Suppressor macrophage treated with lipopolysaccharide for 1 hour (primary cell): ENCODE measurements around the gene PTS.

Source experiments
- DNase-seq, 3 donors: peaks; one replicate each; pipeline ENCODE4 v3.0.0-alpha.2; 2020 to 2022

The PTS gene

GRCh38 chr11:112266410-112266778 is 40.2 kb downstream of the PTS start:
- DNase-seq = no peak

DNA sequence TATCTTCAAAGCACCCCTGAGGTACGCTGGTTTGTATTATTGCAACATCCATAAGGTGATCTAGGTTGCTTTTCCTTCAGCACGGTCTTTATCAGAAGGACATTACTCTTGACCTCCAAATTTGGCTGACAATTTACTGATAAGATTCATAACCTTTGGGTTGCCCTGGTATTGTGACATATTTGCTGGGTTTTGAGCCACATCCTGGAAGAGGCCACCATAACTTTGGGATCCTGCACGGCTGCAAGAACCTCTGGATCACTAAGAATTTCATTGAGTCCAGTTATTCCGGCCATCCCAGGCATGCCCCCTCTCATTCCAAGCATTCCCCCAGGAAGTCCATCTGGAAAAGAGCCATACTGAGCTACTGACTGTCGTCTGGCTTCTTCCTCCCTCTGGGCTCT is 41.0 kb downstream of the PTS start:
- no peak for DNase-seq

GRCh38 chr11:112268406-112268805 is 42.2 kb downstream of the PTS start:
- DNase-seq = no peak

DNA sequence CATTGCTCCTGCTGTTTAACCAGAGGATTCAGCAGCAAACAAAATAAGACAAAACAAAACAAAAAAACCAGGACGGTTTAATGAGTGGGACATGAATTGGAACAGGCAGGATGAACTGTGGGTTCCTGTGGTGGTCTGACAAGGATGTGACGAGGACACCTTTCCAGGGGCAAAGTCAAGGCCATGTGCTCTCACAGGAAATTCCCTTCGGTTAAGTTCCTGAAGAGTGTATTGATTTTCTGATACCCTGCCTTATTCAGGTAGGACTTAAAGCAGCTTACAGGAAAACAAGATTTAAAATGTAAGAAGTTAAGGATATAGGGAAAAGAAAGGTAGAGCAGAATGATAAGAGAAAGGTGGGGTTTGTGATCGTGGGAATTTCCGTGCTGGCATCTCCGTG is 42.9 kb downstream of the PTS start:
- no peak for DNase-seq

GRCh38 chr11:112270551-112271180 is 44.4 kb downstream of the PTS start:
- no peak for DNase-seq

- no peak for DNase-seq
Measured at GRCh38 chr11:112271242-112271641, 45.0 kb downstream of the PTS start.

GRCh38 chr11:112273066-112273465 is 46.8 kb downstream of the PTS start:
- no peak for DNase-seq

DNA sequence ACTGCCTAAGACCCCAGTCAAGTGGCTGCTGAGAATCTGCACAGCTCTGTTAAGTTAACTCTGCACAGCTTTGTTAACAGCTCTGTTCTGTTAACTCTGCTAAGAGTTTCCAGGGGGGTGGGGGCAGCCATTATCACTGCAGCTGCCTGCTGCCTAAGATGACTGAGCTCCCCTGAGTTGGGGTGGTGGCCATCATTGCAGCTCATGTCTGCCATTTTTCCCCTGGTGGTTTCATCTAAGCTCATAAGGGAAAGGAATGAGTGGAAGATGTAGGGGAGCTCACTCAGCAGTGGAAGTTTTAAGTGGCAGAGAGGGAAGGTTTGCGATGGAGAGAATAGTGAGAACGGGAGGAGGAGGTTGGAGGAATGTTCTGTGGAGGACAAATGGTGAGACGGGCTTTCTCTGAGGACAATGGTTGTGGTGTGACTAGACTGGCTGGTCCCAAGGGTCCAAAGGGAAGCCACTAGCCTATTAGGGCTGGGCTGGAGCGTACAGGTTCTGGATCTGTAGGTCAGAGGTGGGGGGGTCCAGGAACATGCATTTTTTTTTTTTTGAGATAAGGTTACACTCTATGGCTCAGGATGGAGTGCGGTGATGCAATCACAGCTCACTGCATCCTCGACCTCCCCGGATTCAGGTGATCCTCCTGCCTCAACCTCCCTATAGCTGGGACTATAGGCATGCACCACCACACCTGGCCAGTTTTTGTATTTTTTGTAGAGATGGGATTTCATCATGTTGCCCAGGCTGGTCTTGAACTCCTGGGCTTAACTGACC is 48.0 kb downstream of the PTS start:
- no peak for DNase-seq

- DNase-seq = no peak
Measured at GRCh38 chr11:112277029-112277428, 50.8 kb downstream of the PTS start.

DNA sequence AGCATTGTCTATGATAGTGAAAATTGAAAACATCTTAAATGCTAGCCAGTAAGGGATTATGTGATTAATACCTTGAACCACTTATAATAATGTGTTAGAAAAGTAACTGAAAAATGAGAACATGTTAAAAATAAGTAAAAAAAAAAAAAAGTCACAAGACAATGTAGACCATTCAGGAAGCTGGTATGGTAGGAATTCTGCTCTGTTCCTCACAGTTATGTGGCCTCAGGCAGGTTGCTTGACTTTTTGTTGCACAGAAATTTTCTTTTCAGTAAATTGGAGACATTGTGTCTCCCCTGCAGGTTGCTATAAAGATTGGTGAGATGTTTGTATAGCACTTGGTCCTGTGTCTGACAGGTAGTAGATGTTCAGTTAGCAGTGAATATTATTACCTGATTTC is 51.7 kb downstream of the PTS start:
- no peak for DNase-seq

DNA sequence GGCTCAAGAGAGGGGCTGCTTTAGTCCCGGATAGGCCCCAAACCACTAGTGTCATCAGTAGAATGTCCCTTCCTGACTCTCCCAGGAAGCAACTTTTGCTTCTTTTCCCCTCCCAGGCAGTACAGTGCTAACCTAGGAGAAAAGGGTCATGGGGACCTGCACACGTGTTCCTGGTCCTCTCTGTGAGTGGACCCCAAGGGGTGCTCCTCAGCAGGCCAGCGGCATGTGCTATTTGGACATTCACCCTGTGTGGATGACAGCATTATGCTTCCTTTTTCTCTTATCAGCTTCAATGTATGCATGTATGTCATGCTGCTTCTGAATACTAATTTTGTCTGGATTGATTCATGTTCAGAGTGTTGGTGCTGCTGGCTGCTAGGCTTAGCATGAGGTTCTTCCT is 52.6 kb downstream of the PTS start:
- DNase-seq = no peak

GRCh38 chr11:112279901-112280267 is 53.7 kb downstream of the PTS start:
- DNase-seq = peak; percentile 67 to 87 (median 79)

DNA sequence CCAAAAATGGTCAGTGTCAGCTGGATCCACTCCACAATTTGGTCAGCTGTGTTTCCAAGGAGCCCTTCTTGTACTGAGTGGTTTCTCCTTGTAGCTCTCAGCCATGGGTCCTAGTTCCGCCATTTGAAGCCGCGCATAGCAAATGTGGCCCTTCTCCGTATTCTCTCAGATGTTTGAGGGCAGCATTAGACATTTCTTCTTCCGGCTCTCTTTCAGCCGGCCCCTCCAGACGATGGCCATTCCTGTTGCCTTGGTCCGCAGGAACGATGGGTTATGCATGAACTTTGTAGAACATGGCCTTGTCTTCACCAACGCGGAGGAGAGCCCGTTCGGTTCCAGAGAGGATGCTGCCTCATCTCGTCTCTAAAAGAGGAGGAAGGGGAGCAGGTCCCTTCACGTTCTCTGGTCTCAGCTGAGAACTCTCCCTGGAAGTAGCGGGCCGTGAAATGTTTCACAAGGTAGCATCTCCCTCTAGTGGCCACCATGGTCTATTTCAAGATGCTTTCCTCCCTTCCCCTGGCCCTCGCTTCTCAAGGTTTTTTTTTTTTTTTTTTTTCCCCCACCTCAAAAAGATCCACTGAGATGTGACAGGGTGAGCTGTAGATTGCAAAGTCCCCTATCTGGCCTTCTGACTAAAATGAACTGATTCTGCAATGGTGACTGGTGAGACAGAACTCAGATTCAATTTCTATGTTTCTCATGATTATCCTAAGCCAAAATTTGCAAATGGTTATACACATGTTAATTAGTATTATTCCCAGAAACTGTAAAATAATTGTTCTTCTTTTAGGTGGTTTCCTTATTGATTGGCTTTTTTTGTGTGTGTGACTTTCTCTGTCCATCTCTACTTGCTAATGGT is 54.3 kb downstream of the PTS start:
- DNase-seq = peak; percentile 89 to 91 (median 90)

DNA sequence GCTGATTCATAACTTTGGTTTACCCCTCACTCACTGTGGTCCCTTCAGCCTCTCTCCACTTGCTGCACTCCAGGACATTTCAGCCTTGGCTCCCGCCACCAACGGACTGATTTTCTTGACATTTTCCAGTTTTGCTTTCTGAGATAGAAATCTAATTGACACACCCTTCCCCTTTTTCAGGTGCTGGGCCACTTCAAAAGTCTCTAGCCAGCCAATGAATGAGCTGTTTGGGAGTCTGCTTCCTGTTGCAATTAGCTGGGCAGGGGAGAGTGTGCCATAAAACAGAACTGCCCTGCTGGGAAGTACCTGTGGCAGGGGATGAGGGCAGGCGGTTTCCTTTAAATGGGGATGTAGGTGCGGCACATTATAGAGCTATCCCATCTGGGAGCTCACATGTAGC is 55.5 kb downstream of the PTS start:
- no peak for DNase-seq
